Measurements from ENCODE around the gene PLCXD1.
"Not testable (repeated sequence)": the region's sequence is repeated elsewhere in the genome, so short reads cannot be mapped to it uniquely, and the experiment has no call there.

PLCXD1 gene

DNA sequence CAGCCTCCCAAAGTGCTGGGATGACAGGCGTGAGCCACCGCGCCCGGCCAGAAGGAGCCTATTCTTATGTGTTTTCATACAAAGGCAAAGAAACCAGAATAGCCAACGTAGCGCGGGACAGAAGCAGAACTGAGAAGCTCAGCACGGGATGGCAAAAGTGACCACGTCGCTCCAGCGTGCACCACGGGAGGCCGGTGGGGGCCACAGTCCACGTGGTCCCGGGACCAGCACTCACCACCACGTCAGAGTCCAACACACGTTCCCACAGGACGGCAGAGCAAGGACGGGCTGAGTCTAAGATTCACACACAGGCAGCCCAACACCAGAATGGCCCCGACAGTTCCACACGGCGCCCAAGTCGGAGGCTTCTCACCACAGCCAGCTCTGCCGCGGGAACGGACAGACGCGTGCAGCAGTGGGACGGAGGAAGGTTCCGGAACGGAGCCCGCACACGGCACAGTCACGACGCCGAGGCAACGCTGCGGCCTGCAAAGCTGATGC, 56.2 kb downstream of the PLCXD1 start:
- DNase-seq, result no peak

DNA sequence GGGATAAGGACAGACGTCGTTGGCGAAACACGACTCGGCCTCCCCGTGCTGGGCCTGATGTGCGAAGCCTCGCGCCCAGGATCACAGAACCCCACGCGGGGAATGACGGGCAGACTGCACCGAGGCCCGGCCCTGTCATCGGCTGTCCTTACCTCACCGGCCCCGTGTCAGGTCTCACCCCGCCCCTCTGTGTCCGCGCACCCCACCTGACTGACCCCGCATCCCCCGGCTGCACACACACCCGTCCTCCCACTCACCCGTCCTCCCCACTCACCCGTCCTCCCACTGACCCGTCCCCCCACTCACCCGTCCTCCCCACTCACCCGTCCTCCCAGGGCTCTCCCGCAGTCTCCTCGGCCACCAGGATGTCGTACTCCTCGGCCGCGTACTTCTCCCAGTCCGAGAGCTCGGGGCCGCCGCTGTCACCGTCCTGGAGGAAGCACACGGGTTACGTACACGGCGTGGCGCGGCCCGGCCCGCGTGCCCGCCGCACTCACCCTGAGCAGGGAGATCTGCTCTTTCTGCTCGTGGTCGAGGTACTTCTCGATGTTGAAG, 57.2 kb downstream of the PLCXD1 start:
- no peak for DNase-seq

DNA sequence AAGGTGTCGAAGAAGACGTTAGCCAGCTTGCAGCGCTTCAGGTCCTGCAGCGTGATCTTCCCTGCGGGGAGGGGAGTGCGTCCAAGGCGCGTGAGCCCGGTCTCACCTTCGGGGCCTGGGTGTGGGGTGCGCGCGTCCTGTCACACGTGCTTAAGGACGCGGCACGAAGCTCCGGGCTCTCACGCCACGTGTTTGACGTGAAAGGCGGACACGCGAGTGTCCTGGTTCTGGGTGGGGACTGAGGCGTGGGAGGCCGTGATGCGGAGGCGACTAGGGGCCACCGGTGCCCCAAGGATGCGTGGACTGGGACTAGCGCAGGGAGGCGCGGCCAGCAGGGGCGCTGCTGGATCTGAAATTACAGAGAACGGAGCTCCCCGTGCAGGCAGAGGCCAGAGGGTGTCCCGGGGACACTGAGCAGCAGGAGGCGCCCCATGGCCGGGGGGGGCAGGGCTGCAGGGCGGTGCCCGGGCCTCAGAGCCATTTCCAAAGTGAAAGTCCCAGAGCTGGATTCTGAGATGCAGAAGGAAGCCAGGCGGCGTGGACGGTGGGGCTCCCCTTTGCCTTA, 57.7 kb downstream of the PLCXD1 start:
- no peak for DNase-seq

DNA sequence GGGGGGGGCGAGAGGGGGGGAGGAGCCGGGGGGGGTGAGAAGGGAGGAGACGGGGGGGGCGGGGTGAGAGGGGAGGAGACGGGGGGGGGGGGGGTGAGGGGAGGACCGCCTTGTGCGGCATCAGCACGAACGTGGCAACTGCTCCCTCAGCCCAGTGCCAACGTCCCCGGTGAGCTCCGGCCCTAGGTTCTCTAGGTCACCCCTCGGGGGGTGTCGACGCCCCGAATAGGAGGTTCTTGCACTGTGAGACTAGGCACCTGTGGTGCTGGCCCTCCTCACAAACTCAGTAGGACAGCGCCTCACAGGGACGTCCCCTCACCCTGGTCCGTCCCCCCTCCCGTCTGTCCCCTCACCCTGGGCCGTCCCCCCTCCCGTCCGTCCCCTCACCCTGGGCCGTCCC, 58.9 kb downstream of the PLCXD1 start:
- DNase-seq, result no peak

DNA sequence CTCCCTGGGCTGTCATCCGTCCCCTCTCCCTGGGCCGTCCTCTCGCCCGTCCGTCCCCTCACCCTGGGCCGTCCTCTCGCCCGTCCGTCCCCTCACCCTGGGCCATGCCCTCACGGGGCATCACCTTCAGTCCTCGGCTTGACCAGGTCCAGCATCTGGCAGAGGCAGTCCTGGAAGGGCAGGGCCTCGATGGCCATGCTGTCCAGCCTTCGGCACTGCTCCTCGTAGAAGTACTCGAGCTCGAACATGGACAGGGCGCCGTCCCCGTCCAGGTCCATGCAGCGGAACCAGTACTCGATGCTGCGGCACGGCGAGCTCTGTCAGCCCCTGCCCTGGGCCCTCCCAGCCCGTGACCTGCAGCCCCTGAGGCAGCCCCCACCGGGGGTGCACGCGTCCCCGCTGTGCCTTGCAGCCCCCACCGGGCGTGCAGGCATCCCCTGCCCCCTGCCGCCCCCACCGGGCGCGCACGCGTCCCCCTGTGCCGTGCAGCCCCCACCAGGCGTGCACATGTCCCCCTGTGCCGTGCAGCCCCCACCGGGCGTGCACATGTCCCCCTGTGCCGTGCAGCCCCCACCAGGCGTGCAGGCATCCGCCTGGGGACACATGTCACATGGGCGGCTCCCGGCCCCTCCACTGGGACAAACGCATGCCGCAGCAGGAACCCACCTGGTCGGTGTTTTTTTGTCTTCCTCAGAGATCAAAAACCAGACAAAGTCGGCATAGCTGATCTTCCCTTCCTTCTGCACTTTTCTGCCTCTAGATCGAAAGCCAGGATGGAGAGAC, 59.7 kb downstream of the PLCXD1 start:
- no peak for DNase-seq

DNA sequence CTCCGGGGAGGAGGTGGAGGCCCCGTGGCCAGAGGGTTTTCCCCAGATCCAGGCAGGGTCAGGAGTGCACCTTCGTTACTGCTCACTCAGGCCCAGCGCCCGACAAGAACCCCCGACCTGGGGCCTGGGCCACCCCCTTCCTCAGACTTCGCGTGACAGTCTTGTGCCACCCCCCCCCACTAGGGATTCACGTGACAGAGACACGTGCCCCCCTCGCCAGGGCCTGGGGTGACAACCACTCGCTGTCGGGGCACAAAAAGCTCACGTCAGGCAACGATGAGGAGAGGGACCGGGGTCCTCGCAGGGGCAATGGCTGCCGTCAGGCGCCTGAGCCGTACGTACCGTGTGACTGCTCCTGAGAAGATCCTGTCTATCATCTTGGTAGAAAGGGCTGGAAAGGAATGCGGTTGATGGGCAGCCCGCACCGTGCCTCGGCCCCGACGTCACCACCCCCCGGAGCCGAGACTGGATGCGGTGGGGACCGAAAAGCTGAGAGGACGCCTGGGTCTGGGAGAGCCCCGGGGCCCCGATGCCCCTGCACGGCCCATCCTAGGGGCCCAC, 60.4 kb downstream of the PLCXD1 start:
- DNase-seq, result no peak

DNA sequence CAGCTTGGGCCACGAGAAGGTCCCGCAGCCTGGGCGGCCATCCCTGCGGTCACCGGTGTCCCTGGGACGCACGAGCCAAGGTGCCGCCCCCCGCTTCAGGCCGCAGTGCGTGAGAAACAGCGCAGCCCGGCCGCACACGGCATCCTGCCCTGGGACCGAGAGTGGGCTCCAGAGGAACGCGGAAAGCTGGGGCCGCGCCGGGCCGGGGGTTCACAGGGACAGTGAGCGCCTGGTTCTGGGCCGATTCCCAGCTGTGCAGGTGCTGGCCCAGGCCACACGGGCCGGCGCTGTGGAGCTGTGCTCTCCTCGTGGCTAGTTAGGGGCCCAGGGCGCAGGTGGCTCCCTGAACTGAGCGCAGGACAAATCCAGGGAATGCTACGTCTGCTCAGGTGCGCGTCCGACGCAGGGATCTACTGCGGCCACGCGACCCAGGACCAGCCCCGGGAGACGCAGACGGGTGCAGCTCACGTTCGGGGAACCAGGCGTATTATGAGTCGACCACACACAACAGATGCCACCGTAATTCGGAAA, 63.3 kb downstream of the PLCXD1 start:
- no peak for DNase-seq

DNA sequence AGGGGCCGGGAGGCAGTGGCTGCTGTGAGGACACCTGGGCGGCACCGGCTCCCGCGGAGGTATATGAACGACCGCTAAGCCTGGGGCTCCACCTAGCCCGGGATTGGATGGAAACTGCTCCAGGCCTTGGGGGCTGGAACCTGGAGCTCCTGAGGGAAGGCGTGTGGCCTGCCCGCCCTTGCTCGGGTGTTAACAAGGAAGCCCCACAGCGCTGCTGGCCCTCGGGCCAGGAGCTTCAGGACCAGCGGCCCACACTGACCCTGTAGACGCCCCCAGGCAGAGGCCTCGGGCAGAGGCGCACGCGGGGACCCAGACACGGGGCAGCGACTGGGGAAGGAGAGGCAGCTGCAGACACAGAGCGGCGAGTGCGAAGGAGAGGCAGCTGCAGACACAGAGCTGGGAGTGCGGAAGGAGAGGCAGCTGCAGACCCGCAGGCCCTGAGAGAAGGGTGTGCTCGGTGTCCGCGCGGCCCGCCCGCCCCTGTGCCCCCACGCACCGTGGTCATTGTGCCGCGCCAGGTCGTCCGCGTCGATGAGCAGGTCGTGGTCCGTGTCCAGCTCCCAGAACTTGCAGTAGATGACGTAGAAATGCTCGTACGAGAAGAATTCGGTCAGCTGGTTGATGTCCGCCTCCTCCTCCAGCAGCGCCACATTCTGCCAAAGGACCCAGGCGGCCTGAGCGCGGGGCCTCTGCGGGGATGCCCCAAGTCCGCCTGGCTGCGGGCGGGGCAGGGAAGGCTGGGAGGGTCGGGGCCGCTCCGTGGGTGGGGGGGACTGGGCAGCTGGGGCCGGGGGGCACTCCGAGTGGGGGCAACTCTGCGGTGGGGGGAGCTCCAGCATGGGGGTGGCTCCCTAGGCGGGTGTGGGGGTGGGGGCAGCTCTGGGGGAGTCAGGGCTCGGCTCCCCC, 64.1 kb downstream of the PLCXD1 start:
- DNase-seq, result no peak

DNA sequence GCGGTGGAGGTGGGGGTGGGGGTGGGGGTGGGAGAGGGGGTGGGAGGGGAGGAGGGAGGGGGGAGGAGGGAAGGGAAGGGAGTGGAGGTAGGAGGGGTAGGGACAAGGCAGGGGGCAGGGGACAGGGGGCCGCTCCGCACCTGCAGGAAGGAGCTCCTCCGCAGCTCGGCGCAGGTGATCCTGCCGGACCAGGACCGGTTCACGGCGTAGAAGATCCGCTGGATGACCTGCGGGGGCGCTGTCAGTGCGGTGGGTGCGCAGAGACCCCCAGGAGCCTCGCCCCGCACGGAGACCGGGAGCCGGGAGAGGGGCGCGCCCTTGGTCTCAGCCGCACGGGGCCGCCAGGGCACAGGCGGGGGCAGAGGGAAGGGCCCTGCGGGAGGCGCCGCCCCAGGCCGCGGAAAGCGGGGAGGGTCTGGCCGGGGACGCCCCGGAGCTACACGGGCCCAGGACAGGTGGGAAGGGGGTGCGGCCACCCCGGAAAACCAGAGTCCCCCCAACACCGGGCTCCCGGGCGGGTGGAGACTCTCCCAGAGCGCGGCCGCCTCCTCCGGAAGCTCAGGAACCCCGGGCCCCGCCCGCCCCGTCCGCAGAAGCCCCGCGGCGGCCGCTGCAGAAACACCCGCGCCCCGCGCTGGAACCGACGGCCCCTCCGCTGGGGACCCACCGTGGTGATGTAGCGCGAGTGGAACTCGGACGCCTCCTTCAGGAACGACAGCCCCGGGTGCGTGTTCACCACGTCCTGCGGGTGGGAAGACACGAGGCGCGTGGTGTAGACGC, 65.0 kb downstream of the PLCXD1 start:
- no peak for DNase-seq

DNA sequence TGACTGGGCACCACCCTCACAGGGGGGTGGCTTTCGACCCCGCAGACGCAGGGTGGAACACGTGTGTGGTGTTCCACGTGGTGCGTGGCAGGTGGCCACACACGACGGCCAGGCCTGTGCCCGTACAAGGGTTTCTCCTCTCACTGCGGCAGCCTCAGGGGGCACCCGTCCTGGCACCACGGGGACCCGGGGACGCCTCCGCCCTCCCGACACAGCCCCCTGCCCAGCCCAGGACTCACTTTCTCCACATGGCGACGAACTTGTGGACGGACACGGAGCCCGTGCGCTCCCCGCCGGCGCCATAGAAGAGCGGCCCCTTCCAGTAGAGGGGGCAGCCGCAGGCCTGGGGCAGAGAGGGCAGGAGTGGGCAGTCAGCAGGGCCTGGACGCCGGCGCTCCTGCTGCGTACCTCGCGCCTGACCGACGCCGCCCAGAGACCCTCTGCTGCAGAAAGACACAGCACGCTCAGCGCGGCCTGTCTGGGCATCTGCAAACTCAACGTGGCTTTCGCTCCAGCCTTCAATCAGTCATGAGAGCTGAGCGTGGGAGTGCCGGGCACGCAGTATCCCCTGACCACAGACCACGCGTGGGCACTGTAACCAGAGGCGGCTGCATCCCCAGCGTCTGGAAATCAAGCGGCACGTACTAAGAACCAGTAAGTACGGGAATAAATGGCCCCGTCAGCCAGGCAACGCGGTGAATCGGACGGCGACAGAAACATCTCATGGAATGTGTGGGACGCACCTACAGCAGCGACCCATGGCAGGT, 66.4 kb downstream of the PLCXD1 start:
- no peak for DNase-seq

DNA sequence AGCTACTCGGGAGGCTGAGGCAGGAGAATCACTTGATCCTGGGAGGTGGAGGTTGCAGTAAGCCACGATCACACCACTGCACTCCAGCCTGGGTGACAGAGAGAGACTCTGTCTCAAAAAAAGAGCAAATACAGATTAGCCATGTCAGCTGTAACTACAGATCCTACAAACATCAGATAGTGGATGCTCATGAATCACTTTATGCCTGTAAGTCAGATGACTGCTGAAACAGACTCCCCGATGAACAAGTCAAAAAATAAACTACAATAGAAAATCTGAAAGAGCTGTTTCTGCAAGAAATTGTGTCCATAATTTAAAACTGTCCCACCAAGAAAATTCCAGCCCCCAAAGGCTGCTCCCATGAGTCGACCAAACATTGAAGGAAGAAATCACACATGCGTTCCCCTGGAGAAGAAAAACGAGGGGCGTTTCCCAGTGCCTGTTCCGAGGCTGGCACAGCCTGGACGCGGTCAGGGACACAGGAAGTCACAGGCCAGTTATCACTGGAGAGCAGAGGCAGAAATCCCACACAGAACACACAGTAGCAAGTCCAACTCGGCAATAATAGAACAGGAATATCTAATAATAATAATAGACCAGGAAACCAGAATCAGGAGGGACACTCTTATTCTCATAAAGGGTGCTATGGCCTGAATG, 67.4 kb downstream of the PLCXD1 start:
- DNase-seq, result no peak

DNA sequence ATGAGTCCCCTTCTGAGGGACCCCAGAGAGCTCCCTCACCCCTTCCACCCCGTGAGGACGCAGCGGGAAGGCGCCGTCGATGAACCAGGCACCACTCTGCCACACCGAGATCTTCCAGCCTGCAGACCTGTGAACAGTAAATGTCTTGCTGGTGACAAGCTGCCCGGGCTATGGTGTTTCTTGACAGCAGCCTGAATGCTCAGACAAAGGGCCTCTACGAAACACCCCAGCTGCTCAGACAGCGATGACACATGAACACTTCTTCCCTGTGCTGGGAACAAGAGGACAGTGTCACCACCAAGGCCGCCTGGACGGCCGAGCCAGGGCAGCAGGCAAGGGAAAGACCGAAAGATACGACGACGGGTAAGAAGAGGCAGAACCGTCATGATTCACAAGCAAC, 68.0 kb downstream of the PLCXD1 start:
- no peak for DNase-seq

DNA sequence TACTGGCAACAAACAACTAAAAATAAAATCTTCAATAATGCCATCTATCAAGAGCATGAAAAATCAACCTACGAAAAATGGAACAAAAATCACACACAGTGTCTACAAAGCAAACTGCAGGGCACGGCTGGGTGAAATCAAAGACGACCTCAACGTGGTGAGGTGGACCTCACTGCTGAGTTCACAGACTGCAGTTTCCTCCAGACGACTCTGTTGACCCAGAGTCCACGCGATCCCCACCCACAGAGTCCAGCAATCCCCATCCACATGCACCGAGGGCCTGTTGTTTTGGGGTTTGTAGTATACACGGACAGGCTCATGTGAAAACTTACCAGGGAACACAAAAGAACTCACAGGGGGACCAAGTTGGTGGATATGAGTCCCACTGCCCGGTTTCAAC, 68.5 kb downstream of the PLCXD1 start:
- no peak for DNase-seq

DNA sequence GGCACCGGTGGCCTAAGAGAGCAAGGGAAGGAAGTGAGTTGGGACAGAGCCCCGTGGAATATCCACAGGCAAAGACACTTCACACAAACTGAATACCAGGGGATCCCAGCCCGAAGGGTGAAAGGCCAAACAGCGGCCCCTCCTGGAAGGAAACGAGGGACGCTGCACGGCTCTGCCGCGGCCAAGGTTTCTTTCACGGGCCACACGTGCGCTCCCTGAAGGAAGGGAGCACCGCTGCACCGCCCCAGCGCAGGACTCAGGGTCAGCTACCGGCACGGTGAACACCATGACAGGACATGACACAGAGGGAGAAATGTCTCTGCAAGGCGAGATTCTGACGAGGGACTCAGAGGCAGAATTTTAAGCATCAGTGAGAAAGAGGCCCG, 69.0 kb downstream of the PLCXD1 start:
- no peak for DNase-seq

DNA sequence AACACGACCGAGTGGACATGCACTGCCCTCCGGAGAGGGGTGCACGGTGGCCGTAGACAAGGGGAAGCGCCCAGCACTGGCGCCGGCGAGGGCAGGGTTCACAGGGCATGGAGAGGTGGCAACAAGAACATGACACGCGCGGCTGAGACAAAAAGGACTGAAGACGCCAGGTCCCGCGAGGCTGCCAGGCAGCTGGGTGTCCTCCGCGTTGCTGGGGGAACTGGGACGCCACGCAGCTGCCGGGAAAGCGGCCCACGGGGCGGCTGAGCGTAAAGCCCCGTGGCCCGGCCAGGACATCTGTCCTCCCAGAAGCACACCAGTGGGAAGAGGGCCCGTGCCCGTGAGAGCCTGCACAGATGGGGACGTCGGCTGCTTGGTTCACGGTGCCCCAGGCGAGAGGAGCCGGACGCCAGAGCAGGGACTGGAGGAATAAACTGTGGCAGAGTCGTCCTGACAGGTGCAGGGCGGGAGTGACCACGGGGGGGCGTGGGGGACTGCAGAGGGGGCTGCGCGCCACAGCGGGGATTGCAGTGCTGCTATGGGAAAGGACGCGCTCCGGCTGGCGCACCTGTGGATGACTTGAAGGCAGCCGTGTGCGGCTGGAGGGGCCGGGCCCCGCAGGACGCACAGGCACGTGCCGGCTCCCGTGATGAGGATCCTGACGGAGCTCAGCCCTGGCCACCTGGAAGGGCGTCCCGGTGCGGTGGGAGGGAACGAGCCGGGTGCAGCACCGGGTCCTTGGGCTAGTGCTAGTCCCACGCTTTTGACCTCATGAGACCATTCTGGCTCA, 69.5 kb downstream of the PLCXD1 start:
- no peak for DNase-seq

DNA sequence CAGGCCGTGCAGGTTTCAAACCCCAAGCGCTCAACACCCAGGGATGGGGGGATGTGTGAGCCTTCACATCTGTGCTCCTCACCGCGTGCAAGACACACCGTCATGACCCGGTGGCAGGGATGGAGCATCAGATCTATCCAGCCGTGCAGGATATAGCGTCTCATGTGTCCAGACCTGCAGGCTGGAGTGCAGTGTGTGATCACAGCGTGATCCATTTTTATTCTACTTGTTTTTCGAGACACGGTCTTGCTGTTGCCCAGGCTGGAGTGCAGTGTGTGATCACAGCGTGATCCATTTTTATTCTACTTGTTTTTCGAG, 70.1 kb downstream of the PLCXD1 start:
- not testable (repeated sequence) for DNase-seq

DNA sequence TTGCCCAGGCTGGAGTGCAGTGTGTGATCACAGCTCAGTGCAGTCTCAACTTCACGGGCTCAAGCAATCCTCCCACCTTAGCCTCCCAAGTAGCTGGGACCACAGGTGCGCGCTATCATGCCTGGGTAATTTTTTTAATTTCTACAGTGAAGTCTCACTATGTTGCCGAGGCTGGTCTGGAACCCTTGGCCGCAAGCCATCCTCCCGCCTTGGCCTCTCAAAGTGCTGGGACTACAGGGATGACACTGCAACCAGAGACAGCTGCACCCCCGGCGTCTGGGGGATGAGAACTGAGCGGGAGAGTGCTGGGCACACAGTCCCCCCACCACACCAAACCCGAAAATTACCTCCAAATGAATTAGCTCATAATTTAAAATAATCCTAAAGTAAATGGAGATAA, 70.6 kb downstream of the PLCXD1 start:
- DNase-seq, result no peak

DNA sequence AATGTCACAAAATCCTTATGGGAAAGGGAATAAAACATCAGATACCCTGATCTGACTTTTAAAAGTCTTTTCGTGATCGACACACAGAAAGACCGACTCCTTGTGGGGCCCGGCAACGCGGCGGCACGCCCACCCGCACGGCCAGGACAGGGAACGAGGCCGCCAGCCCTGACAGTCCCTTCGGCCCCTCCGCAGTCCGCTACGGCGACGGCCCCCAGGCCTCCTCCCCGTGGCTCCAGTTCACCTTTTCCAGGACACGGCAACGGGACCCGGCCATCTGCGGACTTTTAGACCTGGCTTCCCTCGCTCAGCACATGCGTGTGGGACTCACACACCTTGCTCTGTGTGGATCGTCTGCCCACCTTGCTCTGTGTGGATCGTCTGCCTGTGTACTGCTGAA, 71.0 kb downstream of the PLCXD1 start:
- DNase-seq, result no peak

DNA sequence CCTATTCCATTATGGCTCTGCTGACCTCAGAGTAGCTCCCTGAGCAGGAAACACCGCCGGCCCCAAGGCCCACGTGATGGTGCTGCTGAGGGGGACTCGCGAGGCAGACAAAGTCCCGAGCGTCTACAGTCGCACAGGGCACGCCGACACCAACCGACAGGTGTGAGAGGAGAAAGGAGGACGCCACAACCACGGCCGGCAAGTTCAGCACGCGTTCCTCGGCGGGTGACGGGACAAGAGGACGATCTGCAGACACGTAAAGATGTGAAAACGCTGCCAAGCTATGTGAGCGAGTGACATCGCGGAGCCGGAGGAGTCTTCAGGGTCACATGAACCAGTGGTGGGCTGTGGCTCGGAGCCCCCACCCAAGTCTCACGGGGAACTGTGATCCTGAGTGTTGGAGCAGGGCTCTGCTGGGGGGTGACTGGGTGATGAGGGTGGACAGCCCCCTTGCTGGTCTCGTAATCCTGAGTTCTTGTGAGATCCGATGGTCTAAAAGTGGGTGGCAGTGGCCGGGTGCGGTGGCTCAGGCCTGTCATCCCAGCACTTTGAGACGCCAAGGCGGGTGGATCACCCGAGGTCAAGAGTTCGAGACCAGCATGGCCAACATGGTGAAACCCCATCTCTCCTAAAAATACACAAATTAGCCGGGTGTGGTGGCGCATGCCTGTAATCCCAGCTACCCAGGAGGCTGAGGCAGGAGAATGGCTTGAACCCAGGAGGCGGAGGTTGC, 71.6 kb downstream of the PLCXD1 start:
- DNase-seq, result no peak
